ENCODE results near the gene LILRA6.
"Not testable (repeated sequence)": the region's sequence is repeated elsewhere in the genome, so short reads cannot be mapped to it uniquely, and the experiment has no call there.

The LILRA6 gene

DNA sequence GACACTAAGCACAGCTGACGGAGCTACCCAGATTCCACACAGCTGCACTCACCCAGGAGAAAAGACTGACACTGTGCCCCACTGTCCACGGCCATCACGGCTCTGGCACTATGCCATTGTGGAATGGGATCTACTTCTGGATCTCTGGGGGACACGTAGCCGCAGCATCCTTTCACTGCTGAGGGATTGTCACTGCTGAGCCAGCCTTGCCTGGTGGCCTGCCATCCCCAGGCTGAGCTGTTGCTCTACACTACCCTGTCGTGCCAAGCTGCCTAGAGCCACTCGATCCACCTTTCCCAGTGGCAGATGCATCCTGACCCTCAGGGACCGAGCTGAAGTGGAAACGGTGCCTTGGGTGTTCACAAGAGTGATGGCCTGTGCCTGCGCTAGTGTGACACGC is 19.5 kb upstream of the LILRA6 start:
- no peak for FAIRE-seq

DNA sequence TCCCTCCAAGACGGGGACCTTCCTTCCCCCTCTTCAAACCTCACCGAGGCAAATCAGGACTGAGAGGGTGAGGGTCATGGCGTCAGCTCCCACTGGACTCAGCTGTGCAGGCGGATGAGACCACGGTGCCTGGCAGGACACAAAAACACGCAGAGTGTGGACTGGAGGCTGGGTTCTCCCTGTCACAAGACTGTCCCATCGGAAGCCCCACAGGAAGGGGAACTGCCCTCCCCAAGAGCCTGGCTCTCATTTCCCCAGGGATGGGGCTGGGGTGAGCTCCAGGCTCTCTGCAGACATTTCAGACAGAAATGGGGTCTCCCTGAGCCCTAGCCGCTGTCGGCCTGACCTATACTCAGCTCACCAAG is 14.5 kb upstream of the LILRA6 start, which contains the start of gene LILRB5:
Gene LILRB5 (minus strand): TSS at position 158 of the 365 bp plus-strand sequence. CDS start 80 bp downstream, at position 78.
- no peak for FAIRE-seq

DNA sequence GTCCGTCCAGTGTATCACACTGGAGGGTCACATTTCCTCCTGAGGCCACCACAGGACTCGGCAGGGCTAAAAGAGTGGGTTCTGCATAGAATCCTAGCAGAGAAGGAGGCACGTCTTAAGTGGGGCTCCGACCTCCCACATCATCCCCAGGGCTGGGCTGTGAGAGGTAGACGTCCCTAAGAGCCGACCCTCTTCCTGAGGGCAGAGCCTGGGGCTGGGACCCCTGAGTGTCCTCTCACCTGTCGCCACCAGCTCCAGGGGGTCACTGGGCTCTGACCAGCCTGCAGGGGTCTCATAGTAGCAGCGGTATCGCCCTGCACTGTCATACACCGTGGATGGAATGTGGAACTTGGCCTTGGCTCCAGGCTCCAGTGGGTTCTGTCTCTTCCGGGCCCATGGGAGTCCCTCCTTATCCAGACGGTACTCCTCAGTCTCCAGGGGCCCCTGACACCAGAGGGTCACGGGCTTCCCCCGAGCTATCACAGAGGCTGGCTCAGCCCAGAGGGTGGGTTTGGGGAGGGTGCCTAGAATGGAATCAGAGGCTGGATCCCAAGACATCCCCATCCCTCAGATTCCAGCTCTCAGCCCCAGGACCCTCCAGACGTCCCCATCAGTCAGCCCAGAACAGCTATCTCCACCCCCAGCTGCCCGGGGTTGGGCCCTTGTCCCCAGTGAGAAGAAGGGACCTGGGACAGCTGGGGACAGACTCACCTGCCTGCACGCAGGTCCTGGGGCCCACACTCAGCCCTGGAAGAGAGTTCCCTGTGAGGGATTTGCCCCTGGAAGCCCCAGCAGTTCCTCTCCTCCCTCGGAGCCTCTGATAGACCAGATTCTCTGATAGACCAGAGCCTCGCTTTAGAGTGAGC is 13.9 kb upstream of the LILRA6 start:
- no peak for FAIRE-seq

- FAIRE-seq, result no peak
Measured at GRCh38 chr19:54255105-54255775, 12.7 kb upstream of the LILRA6 start.

DNA sequence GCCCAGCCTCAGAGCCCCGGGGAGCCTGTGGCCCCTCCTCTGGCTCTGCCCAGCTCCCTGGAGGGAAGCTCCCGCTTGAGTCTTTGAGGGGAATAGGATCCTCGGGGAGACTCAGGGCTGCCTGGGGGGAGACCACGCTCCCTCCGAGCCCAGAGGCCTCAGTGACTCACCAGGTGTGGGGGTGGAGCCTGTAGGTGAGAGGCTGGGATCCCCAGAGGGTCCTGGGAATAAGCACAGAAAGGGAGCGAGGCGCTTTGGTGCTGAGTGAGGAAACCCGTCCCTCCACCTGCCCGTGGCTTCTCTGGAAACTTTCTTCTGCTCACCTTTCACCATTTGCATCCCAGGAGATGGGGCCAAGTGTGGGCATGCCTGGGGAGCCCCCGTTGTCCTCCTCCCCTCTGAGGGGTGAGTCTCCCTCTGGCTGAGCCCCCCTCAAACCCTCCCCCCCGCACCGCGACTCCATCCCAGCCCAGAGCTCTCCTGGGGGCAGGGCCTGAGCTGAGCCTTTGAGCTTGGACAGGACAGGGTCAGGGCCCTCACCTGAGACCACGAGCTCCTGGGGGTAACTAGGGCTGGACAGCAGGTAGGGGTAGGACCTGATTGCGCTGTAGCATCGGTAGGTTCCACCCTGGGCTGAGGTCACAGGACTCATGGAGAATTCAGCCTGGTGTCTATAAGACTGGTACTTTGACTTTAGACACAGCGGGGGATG is 11.8 kb upstream of the LILRA6 start:
- no peak for FAIRE-seq

DNA sequence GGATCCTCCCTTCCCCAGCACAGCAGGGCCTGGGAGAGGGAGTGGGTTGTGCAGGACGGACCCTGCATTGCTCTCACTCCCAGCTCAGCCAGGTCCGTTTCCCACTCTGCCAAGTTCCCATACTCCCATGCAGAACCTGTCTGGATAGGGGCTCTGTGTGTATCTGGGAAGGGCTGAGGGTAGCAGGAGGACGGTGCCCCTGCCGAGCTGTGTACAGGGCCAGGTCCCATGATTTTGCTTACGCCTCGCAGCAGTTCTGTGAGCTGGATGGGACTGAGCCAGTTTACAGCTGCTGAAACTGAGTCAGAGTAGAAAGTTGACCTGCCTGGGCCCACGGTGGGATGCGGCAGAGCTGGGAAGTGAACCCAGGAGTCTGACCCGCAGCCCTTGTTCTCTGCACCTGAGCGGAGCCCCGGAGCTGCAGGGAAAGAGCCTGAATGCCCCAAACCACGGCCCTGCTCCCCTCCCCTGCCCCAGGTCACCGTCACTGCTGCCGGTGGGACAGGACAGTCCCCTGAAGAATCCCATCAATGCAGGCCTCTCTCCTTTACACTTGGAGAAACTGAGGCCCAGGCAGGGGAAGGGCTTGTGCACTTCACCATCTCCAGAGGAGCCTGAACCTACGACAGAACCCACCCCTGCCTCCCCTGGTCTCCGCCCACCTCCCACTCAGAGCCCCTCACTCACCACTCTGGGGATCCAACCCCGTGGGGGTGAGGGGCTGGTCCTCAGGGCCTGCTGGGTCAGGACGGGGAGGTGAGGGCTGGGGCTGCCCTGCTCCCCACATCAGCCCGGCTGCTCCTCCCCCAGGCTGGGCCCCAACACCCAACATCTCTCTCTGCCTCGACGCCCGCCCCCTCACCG is 11.0 kb upstream of the LILRA6 start:
- no peak for FAIRE-seq

GRCh38 chr19:54252845-54253244 is 10.3 kb upstream of the LILRA6 start:
- FAIRE-seq, result no peak

DNA sequence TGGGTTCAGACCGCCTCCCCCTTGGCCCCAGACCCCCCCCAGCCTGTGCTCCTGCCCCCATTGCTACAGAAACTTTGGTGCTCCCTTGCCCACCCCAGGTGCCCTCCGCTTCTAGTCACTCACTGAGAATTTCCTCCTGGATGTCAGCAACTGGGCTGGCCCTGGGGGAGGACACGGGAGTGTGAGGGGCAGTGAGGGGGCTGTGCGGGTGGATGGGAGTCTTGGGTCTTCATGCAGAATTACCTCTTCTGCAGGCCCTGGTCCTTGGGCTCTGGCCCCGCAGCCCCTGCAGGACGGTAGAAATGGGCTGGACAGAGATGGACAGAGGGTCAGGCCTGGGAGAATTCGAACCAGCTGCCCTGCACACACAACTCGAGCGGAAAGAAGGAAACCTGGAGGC is 9.7 kb upstream of the LILRA6 start:
- FAIRE-seq, result no peak

DNA sequence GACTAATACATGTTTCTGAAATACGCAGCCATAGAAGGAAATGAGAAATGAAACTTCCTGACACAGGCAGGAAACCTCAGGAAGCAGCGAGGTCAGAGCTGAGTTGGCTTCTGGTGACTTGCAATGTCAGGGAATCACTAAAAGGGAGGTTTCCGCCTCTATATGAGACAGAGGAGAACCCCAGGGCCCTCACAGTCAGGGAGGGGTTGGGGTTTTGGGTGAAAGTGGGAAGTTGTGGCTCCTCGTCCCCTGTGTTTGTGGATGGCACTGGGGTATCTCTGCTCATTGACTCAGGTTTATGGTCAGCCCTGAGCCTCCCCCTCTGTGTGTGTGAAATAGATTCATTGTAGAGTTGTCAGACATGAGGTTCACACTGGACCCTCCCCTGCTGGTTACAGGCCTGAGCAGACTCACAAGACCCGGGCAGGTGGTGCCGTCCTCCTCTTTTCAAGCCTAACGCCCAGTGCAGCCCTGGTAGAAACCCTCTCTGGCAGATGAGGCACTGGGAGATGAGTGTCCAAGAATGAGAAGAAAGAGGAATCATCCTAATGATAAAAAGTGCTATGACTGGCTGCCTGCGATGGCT is 5.5 kb upstream of the LILRA6 start:
- no peak for FAIRE-seq

- FAIRE-seq, result no peak
Measured at GRCh38 chr19:54247106-54247930, 4.7 kb upstream of the LILRA6 start.

DNA sequence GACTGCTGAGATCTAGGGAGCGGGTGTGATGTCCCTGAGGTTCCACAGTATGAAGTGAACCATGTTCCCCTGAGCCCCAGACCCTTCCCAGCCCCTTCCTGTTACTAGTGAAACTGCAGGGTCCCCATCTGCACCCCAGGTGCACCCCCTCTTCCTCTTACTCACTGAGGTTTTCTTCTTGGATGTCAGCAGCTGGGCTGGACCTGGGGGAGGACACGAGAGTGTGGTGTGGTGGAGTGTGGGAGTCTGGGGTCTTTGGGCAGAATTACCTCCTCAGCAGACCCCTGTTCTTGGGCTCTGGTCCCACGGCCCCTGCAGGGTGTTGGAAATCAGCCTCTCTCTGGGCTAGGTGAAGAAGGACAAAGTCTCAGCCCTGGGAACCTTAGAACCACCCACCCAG is 3.3 kb upstream of the LILRA6 start:
- no peak for FAIRE-seq

DNA sequence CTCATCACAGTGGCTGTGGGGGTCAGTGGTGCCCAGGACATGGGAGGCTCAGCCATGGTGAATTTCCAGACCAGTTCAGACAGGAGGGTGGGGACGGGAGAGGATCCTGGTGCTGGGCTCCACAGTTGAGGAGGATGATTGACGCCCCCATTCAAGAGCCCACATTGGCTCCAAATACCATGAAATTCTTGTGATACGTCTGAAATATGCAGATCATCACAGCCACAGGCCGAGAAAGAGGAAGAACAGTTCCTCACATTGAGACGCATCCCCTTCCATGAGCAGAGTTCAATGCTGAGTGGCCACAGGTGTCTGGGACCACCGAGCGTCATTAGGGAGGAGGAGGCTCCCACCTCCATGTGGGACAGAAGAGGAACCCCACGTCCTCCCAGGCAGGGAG is 1.2 kb upstream of the LILRA6 start:
- not testable (repeated sequence) for FAIRE-seq

GRCh38 chr19:54242234-54242633 is 356 bp downstream of the LILRA6 start:
- not testable (repeated sequence) for FAIRE-seq

- not testable (repeated sequence) for FAIRE-seq
Measured at GRCh38 chr19:54240372-54241336, 1.9 kb downstream of the LILRA6 start.

DNA sequence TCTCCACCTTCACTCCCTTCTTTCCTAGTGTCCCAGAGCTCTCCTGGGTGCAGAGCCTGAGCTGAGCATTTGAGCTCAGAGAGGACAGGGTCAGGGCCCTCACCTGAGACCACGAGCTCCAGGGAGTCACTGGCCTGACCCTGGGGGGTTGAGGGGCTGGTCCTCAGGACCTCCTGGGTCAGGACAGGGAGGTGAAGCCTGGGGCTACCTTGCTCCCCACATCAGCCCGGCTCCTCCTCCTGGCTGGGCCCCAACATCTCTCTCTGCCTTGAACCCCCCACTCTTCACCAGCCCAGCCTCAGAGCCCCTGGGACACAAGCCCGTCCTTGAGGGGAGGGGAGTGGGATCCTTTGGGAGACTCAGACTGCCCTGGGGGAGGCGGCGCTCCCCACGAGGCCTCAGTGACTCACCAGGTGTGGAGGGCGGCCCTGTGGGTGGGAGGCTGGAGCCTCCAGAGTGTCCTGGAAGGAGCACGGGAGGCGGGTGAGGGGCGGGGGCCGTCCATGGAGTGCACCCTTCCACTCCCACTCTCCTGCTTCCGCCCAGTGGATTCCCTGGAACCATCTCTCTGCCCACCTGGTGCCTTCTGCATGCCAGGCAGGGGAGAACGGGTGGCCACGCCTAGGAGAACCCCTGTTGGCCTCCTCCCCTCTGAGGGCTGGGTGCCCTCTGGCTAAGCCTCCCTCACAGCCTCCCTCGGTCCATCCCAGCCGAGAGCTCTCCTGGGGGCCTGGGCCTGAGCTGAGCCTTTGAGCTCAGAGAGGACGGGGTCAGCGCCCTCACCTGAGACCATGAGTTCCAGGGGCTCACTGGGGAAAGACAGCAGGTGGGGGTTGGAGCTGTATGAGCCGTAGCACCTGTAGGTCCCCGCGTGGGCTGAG is 2.9 kb downstream of the LILRA6 start:
- FAIRE-seq, result not testable (repeated sequence)

GRCh38 chr19:54233941-54234340 is 8.6 kb downstream of the LILRA6 start:
- FAIRE-seq, result no peak

GRCh38 chr19:54231077-54231931 is 11.3 kb downstream of the LILRA6 start:
- FAIRE-seq, result no peak

GRCh38 chr19:54230031-54230430 is 12.6 kb downstream of the LILRA6 start:
- FAIRE-seq, result no peak
